Endometrium (tissue), 2 donors: Measurements from ENCODE around the gene CAPN2.
"Not testable (repeated sequence)": the region's sequence is repeated elsewhere in the genome, so short reads cannot be mapped to it uniquely, and the experiment has no call there.

ENCODE experiments used
- FAIRE-seq: peaks from 2 replicates; lab custom pipeline; 2012; peaks lifted over from hg19 to GRCh38; lab: Jason Lieb, UNC
- donor health status: control.
- donor health status: control.

CAPN2 gene

DNA sequence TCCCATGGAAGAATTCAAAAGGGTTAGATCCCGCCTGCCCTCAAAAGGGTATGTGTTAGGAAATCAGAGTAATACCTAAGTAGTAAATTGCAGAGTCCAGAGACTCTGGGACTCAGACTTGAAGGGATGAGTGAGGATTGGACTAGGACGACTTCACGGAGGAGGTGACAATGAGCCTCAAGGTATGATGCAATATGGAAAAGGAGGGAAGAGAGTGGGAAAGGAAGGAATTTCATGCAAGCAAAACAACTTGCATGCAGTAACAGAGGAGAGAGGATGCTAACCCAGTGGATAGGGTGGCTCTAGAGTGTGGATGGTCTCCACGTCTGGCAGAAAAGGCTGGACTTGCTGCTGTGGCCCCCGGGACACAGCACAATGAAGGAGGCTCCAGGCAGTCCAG, 4.8 kb downstream of the CAPN2 start:
- FAIRE-seq = no peak

DNA sequence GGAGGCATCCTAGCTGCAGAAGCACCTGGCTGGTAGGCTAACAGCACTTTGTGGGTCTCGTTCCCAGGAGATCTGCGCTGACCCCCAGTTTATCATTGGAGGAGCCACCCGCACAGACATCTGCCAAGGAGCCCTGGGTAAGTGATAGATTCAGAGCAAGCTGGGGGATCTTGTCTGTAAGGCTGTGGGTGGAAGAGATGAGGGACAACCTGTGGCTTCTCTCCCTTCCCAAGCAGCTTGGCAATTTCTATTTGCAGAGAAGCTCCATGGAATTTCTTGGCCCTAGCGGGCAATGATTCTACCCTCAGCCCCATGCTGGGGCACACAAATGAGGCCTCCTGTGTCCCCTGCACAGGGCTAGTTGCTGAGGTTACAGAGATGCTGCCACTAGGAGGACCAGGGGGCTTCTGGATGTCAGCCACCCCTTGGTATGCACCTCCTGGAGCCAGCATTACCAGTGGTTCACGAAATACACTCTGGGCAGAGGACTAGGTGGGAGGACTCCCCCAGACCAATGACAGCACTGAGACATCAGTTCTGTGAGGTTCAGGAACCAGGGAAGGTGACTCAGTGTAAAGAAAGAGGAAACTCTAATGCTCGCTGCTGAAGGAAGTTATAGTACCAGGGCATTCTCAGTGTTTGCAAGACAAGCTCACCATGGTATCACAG, 5.5 kb downstream of the CAPN2 start:
- no peak for FAIRE-seq

- FAIRE-seq = no peak
These were observed 6.5 kb downstream of the CAPN2 start for GRCh38 chr1:223718850-223719249.

- no peak for FAIRE-seq
These were observed 8.7 kb downstream of the CAPN2 start for GRCh38 chr1:223720971-223721591.

- FAIRE-seq = no peak
These were observed 9.6 kb downstream of the CAPN2 start for GRCh38 chr1:223721658-223722607.

GRCh38 chr1:223723351-223723904, 11.1 kb downstream of the CAPN2 start:
- no peak for FAIRE-seq

GRCh38 chr1:223724376-223724775, 12.0 kb downstream of the CAPN2 start:
- no peak for FAIRE-seq

DNA sequence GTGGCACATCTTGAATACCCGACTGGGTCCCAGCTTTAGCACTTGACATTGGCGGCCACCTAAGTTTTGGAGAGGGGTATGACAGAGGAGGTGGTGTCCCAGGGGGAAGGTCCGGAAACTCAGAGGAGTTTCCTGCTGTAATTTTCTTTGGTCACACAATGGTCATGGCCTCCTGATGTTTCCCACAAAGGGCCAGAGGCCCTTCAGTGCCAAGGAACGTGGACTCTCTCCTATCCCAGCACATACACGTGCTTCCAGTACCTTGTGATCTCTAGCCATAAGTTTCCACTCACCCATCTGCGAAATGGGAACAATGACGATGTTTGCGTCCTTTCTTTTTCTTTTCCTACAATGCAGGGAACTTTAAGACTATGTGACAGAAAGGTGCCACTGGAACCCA, 13.2 kb downstream of the CAPN2 start:
- no peak for FAIRE-seq

DNA sequence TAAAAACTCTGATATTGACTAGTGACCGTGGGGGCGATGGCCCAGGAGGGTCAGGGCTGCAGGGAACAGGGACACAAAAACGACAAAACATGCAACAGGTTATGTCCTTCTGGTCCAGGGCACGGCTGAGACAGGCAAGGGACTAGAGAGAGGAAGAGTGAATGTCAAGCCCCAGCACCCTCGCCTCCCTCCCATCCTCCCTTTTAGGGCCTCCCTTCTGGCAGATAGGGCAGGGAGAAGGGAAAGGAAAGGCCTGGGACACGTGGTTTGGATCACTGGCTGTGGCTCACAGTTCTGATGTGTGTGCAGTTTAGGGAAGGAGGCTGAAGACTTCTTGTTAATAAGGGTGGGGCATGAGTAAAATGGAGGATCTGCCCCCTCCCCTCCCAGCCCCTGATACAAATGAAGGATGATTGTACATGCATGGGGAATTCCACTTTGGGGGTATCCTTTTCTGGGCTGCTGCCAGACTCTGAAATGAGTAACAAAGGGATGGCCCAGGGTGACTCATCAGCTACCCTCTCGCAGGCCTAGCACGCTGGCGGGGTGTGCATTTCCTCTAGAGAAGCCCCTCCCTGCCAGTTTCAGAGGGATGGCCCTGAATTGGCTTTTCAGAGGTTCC, 14.2 kb downstream of the CAPN2 start:
- FAIRE-seq = no peak

DNA sequence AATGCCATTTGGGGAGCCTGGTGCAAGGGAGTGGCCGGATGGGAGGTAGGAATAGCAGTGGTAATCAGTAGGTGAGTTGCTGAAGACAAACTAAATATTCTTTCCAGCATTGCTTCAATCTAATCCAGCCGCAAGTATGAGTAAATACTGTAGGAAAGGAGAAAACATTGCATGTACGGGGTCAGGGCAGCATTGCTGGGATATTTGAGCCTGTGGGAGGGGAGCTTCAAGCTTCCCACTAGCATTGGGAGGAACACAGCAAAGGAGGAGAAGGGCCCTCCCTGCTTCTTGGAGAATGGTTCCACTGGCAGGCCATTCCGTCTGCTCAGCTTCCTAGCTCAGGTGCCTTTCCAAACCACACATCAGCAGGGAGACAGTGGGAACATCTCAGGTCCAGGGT, 15.2 kb downstream of the CAPN2 start:
- FAIRE-seq = no peak

DNA sequence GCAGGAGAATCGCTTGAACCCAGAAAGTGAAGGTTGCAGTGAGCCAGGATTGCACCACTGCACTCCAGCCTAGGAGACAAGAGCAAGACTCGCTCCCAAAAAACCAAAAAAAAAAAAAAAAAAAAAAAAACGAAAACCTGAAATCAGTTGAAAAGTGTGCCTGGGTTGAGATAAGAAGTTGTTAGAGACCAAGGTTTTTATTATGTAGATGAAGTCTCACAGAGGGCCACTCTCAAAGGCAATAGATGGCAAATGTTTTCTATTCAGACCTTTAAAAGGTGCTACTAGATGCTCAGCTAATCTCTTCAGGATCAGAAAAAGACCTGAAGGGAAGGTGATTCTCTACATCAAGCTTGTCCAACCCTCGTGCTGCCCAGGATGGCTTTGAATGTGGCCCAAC, 17.6 kb downstream of the CAPN2 start:
- FAIRE-seq = no peak

DNA sequence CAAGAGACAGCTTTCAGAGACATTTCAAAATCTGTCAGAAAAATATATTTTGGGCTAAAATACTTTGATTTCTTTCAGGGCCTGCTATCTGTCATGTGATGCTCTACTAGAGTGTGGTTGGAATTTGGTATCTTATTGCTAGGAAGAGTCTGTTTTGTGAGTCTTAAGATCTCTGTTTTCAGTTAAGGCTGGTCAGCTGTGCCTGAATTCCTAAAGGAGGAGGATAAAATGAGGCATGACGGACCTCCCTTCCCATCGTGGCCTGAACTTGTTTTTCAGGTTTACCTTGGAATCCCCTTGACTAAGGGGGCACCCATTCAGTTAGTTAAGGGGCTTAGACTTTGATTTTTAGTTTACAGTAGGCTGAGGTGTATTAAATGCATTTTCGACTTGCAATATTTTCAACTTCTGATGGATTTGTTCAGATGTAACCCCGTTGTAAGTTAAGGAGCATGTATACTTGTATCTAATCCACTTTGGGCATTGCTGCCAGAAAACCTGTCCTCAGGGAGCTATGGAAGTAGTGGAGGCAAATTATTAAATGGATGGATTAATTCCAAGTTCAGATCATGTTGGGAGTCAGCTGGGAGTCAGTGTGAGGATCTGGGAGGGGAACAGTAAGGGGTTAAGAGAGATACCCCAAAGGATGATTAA, 18.3 kb downstream of the CAPN2 start:
- no peak for FAIRE-seq

DNA sequence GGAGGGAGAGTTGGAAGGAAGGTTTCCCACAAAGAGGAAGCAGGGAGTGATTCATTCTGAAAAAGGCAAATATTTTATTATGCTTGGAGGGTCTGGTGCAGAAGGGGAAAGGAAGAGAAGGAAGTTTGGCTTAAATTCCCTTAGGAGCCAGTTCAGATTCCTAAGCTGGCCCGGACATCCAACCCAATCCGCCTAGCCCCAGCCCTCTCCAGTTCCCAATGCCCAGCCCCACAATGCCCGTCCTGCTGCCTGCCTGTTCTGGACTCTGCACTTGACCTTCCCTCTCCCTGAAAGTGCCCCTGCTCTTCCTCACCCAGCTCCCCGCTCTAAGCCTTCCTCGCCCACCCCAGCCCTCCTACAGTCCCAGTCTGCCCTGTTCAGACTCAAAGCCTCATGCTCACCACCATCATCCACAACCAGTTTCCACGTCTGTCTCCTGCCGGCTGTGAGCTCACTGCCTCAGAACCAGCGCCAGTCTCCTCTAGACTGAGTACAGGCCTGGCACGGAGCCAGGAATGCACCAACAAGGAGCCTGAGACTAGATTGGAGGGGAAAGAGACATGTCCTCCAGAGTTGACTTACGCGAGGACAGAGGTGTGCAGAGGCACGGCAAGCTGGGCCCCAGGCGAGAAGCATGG, 18.9 kb downstream of the CAPN2 start:
- FAIRE-seq = no peak

- no peak for FAIRE-seq
These were observed 20.9 kb downstream of the CAPN2 start for GRCh38 chr1:223732993-223733798.

DNA sequence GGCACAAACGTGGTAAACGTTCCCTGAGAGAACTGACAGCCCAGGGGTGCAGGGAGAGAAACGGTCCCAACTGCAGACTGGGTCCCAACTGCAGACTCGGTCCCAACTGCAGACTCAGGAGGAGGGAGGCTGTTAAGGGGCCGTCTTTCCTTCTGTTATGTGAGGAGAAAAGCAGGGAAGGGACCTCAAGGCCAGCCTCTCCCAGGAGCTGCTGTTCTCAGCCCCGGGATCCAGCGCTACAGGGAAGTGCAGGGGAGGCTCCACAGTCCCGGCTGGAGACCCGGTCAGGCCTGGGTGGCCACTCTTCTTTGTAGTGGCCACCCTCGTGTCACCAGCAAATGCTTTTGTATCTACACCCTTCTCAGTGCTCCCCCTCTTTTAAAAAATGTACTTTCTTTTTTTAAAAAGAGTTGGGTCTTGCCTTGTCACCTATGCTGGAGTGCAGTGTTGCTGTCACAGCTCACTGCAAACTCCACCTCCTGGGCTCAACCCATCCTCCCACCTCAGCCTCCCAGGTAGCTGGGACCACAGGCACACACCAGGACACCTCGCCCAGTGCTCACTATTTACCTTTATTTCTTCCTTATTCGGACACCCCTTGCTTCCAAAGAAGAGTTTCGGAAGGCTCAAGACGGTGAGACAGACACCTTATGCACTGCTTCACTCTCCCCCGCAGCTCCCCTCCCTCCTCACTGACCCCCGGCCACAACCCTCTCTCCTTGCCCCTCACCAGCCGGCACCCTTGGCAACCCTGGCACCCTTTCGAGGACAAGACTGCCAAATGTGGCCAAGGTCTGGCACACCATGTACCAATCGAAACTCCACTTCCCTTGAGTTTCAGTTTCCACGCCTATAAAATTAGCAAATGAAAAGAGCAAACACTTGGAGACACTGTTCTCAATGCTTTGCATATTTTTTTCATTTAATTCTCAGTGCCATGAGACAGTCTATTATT, 21.8 kb downstream of the CAPN2 start:
- no peak for FAIRE-seq

DNA sequence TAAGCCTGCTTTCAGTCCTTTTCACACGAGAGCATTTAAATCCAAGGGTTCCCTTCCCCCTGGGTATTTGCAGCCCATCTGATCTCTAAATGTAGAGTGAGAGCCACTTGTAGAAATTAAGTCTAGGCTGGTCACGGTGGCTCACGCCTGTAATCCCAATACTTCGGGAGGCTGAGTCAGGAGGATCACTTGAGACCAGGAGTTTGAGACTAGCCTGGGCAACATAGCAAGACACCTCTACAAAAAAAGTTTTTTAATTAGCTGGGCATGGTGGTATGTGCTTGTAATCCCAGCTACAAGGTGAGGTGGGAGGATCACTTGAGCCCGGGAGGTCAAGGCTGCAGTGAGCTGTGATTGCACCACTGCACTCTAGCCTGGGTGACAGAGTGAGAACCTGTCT, 24.3 kb downstream of the CAPN2 start:
- FAIRE-seq = not testable (repeated sequence)

- no peak for FAIRE-seq
These were observed 25.0 kb downstream of the CAPN2 start for GRCh38 chr1:223737342-223737741.

GRCh38 chr1:223738465-223739365, 26.4 kb downstream of the CAPN2 start:
- no peak for FAIRE-seq
